Mesothelial cell of epicardium (in vitro differentiated cells): ENCODE results near the gene NAA80. TPM values are rescaled to one million over a fixed set of nuclear protein-coding genes. Genes with fewer than 3 reads are reported as not detected.

Experiments
- DNase-seq, 2 experiments: peaks; one replicate each; pipeline ENCODE4 v3.0.0; 2021; ENCODE audit warnings: low spot score in 2 of 2; ENCODE audit not compliant: unreplicated experiment in 2 of 2
- H3K27ac Mint-ChIP-seq: 2 replicates; pipeline ENCODE4 v1.8.0; 2021; ENCODE audit warnings: mixed read lengths
- H3K27me3 Mint-ChIP-seq: 2 replicates; pipeline ENCODE4 v1.8.0; 2021; ENCODE audit warnings: low read depth, mixed read lengths
- H3K36me3 Mint-ChIP-seq: 2 replicates; pipeline ENCODE4 v1.8.0; 2021; ENCODE audit warnings: mixed read lengths
- H3K4me1 Mint-ChIP-seq: 2 replicates; pipeline ENCODE4 v1.8.0; 2021; ENCODE audit warnings: mixed read lengths
- H3K4me3 Mint-ChIP-seq: 2 replicates; pipeline ENCODE4 v1.8.0; 2021; ENCODE audit warnings: mild to moderate bottlenecking, moderate library complexity, mixed read lengths
- H3K9me3 Mint-ChIP-seq: 2 replicates; pipeline ENCODE4 v1.8.0; 2021; ENCODE audit warnings: mixed read lengths
- CTCF ChIP-seq: fragments of 200-600 bp; sonication (generic); IDR thresholded peaks from one replicate; pipeline ENCODE4 v1.5.0; 2021; ENCODE audit warnings: antibody characterized with exemption; ENCODE audit not compliant: unreplicated experiment
- total RNA-seq: library from RNA; stranded (reverse); gene quantifications from 3 replicates; pipeline ENCODE4 v1.2.1, GENCODE V29; 2021

NAA80 gene
- total RNA-seq, 1 donor from 2014 or later: 17.3 TPM

DNA sequence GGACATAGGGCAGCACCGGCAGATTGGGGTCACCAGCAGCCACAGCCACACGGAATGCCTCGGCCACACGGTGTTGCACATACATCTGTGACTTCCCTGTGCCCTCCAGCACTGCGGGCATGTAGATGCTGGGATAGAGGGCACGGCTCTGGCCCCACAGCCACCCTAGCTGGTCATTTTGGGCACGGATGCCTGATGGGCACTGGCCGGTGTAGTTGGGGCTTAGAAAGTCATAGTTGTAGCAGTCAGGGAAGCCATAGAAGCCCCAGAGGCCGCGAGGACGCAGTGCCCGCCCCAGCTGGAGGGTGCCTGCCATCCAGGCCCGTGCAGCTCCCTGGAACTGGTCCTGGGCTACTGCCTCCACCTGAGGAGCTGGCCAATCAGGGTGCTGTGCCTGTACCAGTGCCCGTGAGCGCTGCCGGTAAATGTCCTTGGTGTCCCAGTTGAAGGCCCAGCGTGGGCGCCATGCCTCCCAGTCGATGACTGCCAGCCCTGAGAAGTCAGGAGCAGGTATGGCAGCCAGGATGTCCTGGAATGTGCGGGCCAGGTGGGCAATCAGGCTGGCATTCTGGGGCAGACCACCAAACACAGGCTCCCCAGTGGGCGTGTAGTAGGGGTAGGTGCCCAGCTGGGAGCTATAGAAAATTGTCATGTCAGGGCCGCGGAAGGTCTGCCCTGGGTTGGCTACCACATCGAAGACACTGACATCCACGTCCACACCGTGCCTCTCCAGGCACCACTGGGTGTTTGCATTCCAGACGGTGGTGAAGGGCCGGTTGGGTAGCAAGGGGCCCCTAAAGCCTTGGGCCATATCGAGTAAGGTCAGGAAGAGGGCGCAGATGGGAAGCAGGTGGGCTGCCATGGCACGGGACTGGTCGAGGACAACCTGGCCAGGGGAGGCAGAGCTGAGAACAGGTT is 3.1 kb upstream of the NAA80 start:
- TF ChIP-seq CTCF: no peak
- Mint-ChIP-seq H3K4me1 (peaks cover 26% of the 10 kb centered on the region), H3K4me3 (no peak overlapping the region), H3K9me3 (no peaks in the 10 kb centered on the region), H3K27me3 (no peaks in the 10 kb centered on the region), H3K36me3 (no peaks in the 10 kb centered on the region), H3K27ac (peak overlapping the region; percentile 50)
- DNase-seq: no peak

DNA sequence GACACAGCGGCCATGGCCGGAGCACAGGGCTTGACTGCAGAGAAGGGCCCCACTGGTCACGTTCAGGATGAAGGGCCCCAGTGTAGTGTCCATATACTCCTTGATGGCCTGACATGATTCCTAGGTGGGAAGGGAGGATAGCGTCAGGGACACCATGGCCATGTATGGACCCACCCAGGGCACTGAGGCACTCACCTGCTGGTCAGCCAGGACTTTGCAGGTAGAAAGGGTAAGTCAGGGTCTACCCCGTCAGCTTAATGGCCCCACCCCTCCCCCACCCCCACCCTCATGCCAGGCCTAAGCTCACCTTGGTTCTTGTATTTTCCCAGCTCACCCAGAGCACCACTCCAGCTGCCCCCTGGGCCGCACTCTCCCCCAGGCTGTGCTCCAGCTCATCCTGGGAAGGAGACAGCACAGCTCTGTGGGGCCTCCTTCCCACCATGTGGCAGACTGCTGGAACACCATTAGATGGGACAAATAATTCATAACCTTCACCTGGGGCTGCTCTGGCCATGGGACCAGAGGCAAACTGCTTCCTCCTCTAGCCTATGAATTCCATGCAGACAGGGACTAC is 1.6 kb upstream of the NAA80 start:
- H3K27ac Mint-ChIP-seq: peak overlapping the region; percentile 98

DNA sequence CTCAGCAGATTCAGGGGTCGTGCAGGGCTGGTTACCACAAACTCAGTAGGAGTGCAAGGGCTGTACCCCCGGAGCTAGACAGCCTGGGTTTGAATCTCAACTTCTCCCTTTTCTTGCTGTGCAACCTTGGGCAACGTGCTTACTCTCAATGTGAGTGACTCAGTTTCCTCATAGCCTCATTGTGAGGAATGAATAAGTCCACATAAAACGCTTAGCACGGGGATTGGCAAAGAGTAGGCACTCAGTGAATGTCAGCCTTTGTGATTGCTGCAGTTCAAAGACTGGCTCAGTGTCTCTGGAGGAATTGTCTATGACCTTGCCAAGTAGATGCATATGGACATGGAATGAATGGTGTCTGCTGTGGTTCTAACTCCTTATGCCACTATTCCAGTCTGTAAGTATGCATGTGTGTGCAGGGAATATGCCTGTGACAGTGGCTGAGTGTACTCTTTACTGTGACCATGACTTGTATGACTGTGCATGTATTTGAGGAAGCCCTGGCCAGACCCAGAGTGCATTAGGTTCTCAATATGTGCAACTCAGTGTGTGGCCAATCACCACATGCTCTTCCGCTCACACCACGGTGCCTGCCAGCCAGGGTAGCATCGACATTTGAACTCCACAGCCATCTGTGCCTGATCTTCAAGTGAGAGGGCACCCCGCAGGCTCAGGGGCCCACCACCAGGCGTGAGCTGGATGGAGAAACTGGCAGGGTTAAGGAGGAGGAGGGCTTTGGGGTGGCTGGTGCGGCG is 900 bp upstream of the NAA80 start:
- DNase-seq: no peak
- Mint-ChIP-seq H3K27me3 (no peaks in the 10 kb centered on the region), H3K9me3 (no peaks in the 10 kb centered on the region), H3K4me1 (peaks cover 26% of the 10 kb centered on the region), H3K4me3 (peak overlapping the region; percentile 95), H3K36me3 (no peaks in the 10 kb centered on the region), H3K27ac (peak overlapping the region; percentile 98)
- TF ChIP-seq CTCF: no peak

More for the DNA sequence above, 1.6 kb upstream of the NAA80 start:
- no peaks in the 10 kb centered on the region for H3K9me3 Mint-ChIP-seq
- peaks cover 26% of the 10 kb centered on the region for H3K4me1 Mint-ChIP-seq
- peak overlapping the region; percentile 95 for H3K4me3 Mint-ChIP-seq
- no peaks in the 10 kb centered on the region for H3K27me3 Mint-ChIP-seq
- TF ChIP-seq CTCF: no peak
- H3K36me3 Mint-ChIP-seq: no peaks in the 10 kb centered on the region
- no peak for DNase-seq

DNA sequence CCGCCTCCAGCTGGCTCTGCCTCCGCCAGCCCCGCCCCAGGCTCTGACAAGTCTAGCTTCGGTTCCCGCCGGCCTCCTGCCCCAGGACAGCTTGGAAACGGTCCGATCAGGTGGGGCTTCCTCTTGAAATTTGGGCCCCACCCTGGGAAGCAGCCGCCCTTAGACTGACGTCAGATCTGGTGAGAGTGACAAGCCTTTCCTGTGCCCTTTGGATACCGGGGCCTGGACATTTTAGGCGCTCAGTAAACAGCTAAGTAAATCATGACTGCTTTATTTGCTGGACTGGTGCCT is 378 bp upstream of the NAA80 start:
- Mint-ChIP-seq H3K27me3 (no peaks in the 10 kb centered on the region), H3K4me3 (peak overlapping the region; percentile 95), H3K9me3 (no peaks in the 10 kb centered on the region), H3K27ac (peak overlapping the region; percentile 98), H3K36me3 (no peaks in the 10 kb centered on the region), H3K4me1 (peaks cover 26% of the 10 kb centered on the region)
- no peak for DNase-seq
- TF ChIP-seq CTCF: no peak

DNA sequence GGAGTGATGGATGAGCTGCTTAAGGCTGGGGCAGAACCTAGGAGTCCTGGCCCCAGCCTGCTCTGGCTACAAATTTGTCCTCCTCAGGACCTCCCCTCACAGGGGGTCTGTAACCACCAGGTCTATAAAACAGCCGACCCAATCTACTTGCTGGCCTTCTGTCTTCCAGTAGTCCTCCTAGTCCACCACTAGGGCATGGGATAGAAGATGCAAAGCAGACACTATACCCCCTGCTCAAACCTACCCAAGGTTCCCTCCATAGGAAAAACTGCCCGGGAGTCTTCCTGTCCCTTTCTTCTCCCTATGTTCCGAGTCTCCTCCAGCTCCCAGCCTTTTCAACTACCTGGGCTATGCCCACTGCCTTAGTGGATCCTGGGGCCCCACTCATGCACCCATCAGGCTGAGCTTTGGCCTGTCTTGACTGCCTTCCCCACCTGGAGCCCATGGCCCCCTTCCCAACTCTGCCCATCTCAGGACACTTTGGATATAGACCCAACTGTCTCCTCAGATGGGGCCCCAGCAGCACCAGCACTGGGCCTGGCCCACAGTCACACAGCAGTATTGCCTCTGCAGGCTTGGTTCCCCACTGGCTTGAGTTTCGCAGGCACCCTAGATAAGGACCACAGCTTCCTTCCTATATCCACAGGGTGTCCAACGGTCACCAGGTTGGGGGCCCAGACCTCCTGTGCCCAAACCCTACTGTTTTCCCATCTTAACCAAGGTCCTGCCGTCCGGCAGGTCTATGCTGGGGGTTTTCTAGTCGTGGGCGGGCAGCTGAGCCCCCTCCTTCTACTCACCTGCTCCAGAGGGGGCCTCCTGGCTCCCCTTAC is 1.1 kb downstream of the NAA80 start:
- peaks cover 26% of the 10 kb centered on the region for H3K4me1 Mint-ChIP-seq
- H3K27me3 Mint-ChIP-seq: no peaks in the 10 kb centered on the region
- H3K36me3 Mint-ChIP-seq: no peaks in the 10 kb centered on the region
- TF ChIP-seq CTCF: no peak
- H3K27ac Mint-ChIP-seq: peak overlapping the region; percentile 21
- H3K9me3 Mint-ChIP-seq: no peaks in the 10 kb centered on the region
- DNase-seq: no peak
- H3K4me3 Mint-ChIP-seq: peak overlapping the region; percentile 95
